22Rv1 (cell line): ENCODE results near the gene MTOR.

Experiments
- H3K27ac ChIP-seq: fragments of 450-650 bp; 2 replicates; pipeline ENCODE4 v1.5.1; 2017
- CTCF ChIP-seq: fragments of 450-650 bp; IDR thresholded peaks from 2 replicates; pipeline ENCODE4 v1.5.1; 2017; ENCODE audit warnings: mild to moderate bottlenecking
- ZFX ChIP-seq: fragments of 450-650 bp; IDR thresholded peaks from 2 replicates; pipeline ENCODE4 v1.6.1; 2017; ENCODE audit warnings: antibody characterized with exemption, borderline replicate concordance

Gene MTOR

GRCh38 chr1:11178021-11179015 lies 84.0 kb downstream of the MTOR start:
- TF ChIP-seq ZFX, result no peak
- TF ChIP-seq CTCF, result no peak
- no peak overlapping the region for H3K27ac ChIP-seq

- TF ChIP-seq CTCF (no peak), ZFX (no peak)
- H3K27ac ChIP-seq, result no peak overlapping the region
Measured at GRCh38 chr1:11176081-11176706, 86.2 kb downstream of the MTOR start.

GRCh38 chr1:11175461-11175860 lies 86.9 kb downstream of the MTOR start:
- TF ChIP-seq CTCF, result no peak
- TF ChIP-seq ZFX, result no peak
- no peak overlapping the region for H3K27ac ChIP-seq

- H3K27ac ChIP-seq, result no peak overlapping the region
- no peak for TF ChIP-seq ZFX
- no peak for TF ChIP-seq CTCF
Measured at GRCh38 chr1:11174261-11174942, 87.9 kb downstream of the MTOR start.

DNA sequence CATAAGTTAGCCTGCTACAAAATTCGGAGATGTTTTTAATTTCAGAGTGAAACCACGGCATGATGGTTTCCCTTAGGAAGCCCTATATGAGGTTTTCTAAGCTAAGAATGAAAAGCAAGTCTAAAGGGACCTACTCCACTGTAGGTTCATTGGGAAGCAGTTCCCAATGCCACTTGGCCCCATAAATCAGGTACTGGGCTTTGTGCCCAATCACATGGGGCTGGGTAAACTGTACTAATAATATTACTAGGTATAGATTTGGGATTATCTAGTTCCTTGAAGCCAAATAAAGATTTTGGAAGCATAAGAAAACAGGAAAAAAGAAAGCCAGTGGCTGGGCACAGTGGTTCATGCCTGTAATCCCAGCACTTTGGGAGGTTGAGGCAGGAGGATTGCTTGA lies 92.2 kb downstream of the MTOR start:
- H3K27ac ChIP-seq, result no peak overlapping the region
- TF ChIP-seq ZFX (no peak), CTCF (no peak)

DNA sequence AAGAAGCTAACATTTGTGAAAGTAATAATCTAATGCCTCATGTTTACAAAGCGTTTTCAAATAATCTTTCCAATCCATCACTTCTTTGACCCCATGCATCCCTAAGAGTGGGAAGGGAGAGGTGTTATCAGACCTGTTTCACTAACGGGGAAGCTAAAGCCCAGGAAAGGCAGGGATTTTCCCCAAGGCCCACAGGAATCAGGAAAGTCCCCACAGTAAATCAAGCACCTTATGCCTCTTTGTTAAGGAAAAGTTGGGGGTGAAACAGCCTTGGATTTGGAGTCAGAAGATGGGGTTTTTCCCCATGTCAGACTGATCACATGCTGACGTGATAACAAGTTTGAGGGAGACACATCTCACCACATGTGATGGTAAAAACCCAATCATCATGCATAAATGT lies 93.1 kb downstream of the MTOR start:
- H3K27ac ChIP-seq, result no peak overlapping the region
- TF ChIP-seq ZFX, result no peak
- no peak for TF ChIP-seq CTCF
